GM12878 (cell line): ENCODE data around the gene TRPC6. TPM values are rescaled to one million over a fixed set of nuclear protein-coding genes. Genes with fewer than 3 reads are reported as not detected.

ENCODE experiments used
- ATAC-seq: fragments of 200-7000 bp; cut with Tn5 transposase; 3 replicates; pipeline ENCODE4 v1.9.1; 2020; ENCODE audit warnings: mild to moderate bottlenecking, moderate library complexity
- BruUV-seq: library from RNA; stranded (reverse); fragments of 400-500 nt; replicated peaks from 2 replicates; lab custom pipeline; 2021; lab: Mats Ljungman, UMichigan
- CTCF ChIA-PET: fragments of 300-600 bp; sonication (Branson Sonifier 250); formaldehyde crosslinking; extraction: SDS; loops from one replicate; lab custom pipeline; 2021; ENCODE audit warnings: inconsistent platforms; lab: Yijun Ruan, JAX
- POLR2A ChIA-PET: fragments of 350-600 bp; formaldehyde crosslinking; extraction: SDS; loops from one replicate; lab custom pipeline; 2021; ENCODE audit warnings: inconsistent platforms; lab: Charles Lee
- RAD21 ChIA-PET: fragments of 300-600 bp; sonication (Branson Sonifier 250); formaldehyde crosslinking; loops from one replicate; lab custom pipeline; 2023; ENCODE audit warnings: antibody characterized with exemption; ENCODE audit not compliant: unreplicated experiment; lab: Charles Lee
- SMC1A ChIA-PET: fragments of 300-600 bp; sonication (Branson Sonifier 250); formaldehyde crosslinking; loops from one replicate; lab custom pipeline; 2023; ENCODE audit not compliant: unreplicated experiment, uncharacterized antibody; lab: Charles Lee
- DNase-seq: peaks from one replicate; pipeline ENCODE4 v3.0.0-alpha.2; 2011; ENCODE audit warnings: low read depth, low spot score
- FAIRE-seq: peaks from 3 replicates; lab custom pipeline; 2011; peaks lifted over from hg19 to GRCh38; lab: Jason Lieb, UNC
- H2AFZ ChIP-seq: 2 replicates; pipeline ENCODE4 v1.6.0; 2011; ENCODE audit warnings: low read depth, low read length, control low read depth; ENCODE audit not compliant: control insufficient read depth
- H3K27ac ChIP-seq: 2 replicates; pipeline ENCODE4 v1.5.1; 2011; ENCODE audit warnings: control low read depth; ENCODE audit not compliant: control insufficient read depth, insufficient read depth
- H3K27me3 ChIP-seq, 2 experiments: replicated peaks in 1 of 2; 2 replicates each; pipeline versions ENCODE4 v1.6.0 to v1.6.1; 2011; ENCODE audit warnings: low read length in 1 of 2; ENCODE audit not compliant: control insufficient read depth in 2 of 2, insufficient read depth in 2 of 2
- H3K36me3 ChIP-seq, 2 experiments: 2 replicates each; pipeline ENCODE4 v1.5.1; 2011; ENCODE audit warnings: low read length in 1 of 2; ENCODE audit not compliant: control insufficient read depth in 2 of 2, insufficient read depth in 2 of 2
- H3K4me1 ChIP-seq: 2 replicates; pipeline ENCODE4 v1.6.1; 2011; ENCODE audit warnings: mild to moderate bottlenecking, low read length, moderate library complexity, mixed read lengths; ENCODE audit not compliant: control insufficient read depth, insufficient read depth
- H3K4me2 ChIP-seq: 2 replicates; pipeline ENCODE4 v1.6.0; 2011; ENCODE audit warnings: control low read depth; ENCODE audit not compliant: control insufficient read depth, insufficient read depth
- H3K4me3 ChIP-seq: fragments of 200-600 bp; sonication (generic); 2 replicates; pipeline ENCODE4 v1.5.1; 2016
- H3K79me2 ChIP-seq: 2 replicates; pipeline ENCODE4 v1.6.0; 2011; ENCODE audit warnings: low read length; ENCODE audit not compliant: control insufficient read depth, insufficient read depth
- H3K9ac ChIP-seq: 2 replicates; pipeline ENCODE4 v1.8.0; 2011; ENCODE audit warnings: low read length, control low read depth, mixed read lengths; ENCODE audit not compliant: control insufficient read depth, insufficient read depth
- H3K9me3 ChIP-seq: replicated peaks from 3 replicates; pipeline ENCODE4 v1.5.1; 2011; ENCODE audit warnings: mild to moderate bottlenecking, low read length; ENCODE audit not compliant: control insufficient read depth, insufficient read depth
- H4K20me1 ChIP-seq: 2 replicates; pipeline ENCODE4 v1.6.0; 2011; ENCODE audit not compliant: control insufficient read depth, insufficient read depth
- CBFB ChIP-seq: IDR thresholded peaks from 2 replicates; pipeline ENCODE4 v1.6.1; 2016; ENCODE audit warnings: antibody characterized with exemption, low read depth
- CBX3 ChIP-seq: fragments of 200-600 bp; sonication (generic); IDR thresholded peaks from 2 replicates; pipeline ENCODE4 v1.6.1; 2016; ENCODE audit warnings: low read depth, borderline replicate concordance
- CEBPZ ChIP-seq: fragments of 150-350 bp; IDR thresholded peaks from 2 replicates; pipeline ENCODE4 v1.6.1; 2016; ENCODE audit warnings: low read depth, low read length
- CREM ChIP-seq: IDR thresholded peaks from 2 replicates; pipeline ENCODE4 v1.6.1; 2014; ENCODE audit warnings: antibody characterized with exemption, low read depth
- HDAC6 ChIP-seq: fragments of 200-600 bp; sonication (generic); IDR thresholded peaks from one replicate; pipeline ENCODE4 v1.8.0; 2017; ENCODE audit warnings: antibody characterized with exemption; ENCODE audit not compliant: unreplicated experiment
- HSF1 ChIP-seq: fragments of 150-350 bp; IDR thresholded peaks from 2 replicates; pipeline ENCODE4 v1.6.1; 2014; ENCODE audit warnings: mild to moderate bottlenecking, low read depth, low read length
- ZNF622 ChIP-seq: fragments of 450-650 bp; IDR thresholded peaks from 2 replicates; pipeline ENCODE4 v1.6.1; 2017; ENCODE audit warnings: mild to moderate bottlenecking, inconsistent platforms
- WGBS: methylation state at CpG from one replicate; pipeline ENCODE4 v1.1.6; 2016; ENCODE audit warnings: low lambda C conversion rate; ENCODE audit not compliant: insufficient replicate concordance, insufficient coverage; ENCODE audit errors: missing lambda C conversion rate; 5-methylcytosine and 5-hydroxymethylcytosine counted together
- in situ Hi-C: fragments of 300-500 bp; cut with MboI; formaldehyde crosslinking; loops from 9 replicates; pipeline ENCODE4 v1.14.3; 2018; ENCODE audit warnings: mixed read lengths
- intact Hi-C: fragments of 100-400 bp; cut with micrococcal nuclease; formaldehyde crosslinking; loops from one replicate; pipeline ENCODE4 v1.14.2; 2022; ENCODE audit not compliant: unreplicated experiment
- polyA plus RNA-seq, 11 experiments: library from polyadenylated mRNA; depleted of rRNA in 4 of 11; unstranded in 6 of 11; stranded (reverse) in 5 of 11; fragments of >200 nt; fragmentation: Nextera tagmentation in 4 of 11; fragmentation: Illumina TruSeq in 1 of 11; extraction: Ambion mirVana in 4 of 11; extraction: Trizol in 1 of 11; gene quantifications; 1 replicate in 1 of 11; 2 replicates in 10 of 11; pipeline versions ENCODE4 v1.2.1 to v1.2.3, GENCODE V29; 2011 to 2016; ENCODE audit warnings: inconsistent platforms in 2 of 11, missing spikeins in 2 of 11, low read depth in 1 of 11
- total RNA-seq, 4 experiments: library from RNA; depleted of rRNA in 3 of 4; stranded (reverse); fragments of >200 nt in 3 of 4; fragmentation: Illumina TruSeq in 1 of 4; extraction: Trizol in 1 of 4; gene quantifications; 2 replicates each; pipeline versions ENCODE4 v1.2.1 to v1.2.3, GENCODE V29; 2013 to 2021
- TF ChIP-seq, protein P1 (sequence below), 3 experiments: IDR thresholded peaks in 2 of 3; conservative IDR thresholded peaks in 1 of 3; 2 replicates each; pipeline ENCODE4 v1.5.1; 2011; ENCODE audit warnings: low read depth in 3 of 3, low read length in 3 of 3, mild to moderate bottlenecking in 3 of 3, control low read depth in 2 of 3, moderate library complexity in 2 of 3, inconsistent platforms in 1 of 3, mixed read lengths in 1 of 3; ENCODE audit not compliant: control insufficient read depth in 2 of 3, insufficient read depth in 1 of 3; ENCODE audit errors: extremely low read depth in 1 of 3
- TF ChIP-seq, protein P2 (sequence below): IDR thresholded peaks from 2 replicates; pipeline ENCODE4 v1.6.1; 2012; ENCODE audit warnings: low read depth, low read length, improper control_type of control experiment
- TF ChIP-seq, protein P3 (sequence below): fragments of 450-650 bp; formaldehyde crosslinking; IDR thresholded peaks from 2 replicates; pipeline ENCODE4 v1.5.0; 2022; ENCODE audit warnings: mild to moderate bottlenecking, missing genetic modification characterization

TRPC6 gene
- total and polyA plus RNA-seq, 10 of the 15 experiments (the other 5 are each of a cell fraction or from before 2014, with no cell fraction given): not detected

DNA sequence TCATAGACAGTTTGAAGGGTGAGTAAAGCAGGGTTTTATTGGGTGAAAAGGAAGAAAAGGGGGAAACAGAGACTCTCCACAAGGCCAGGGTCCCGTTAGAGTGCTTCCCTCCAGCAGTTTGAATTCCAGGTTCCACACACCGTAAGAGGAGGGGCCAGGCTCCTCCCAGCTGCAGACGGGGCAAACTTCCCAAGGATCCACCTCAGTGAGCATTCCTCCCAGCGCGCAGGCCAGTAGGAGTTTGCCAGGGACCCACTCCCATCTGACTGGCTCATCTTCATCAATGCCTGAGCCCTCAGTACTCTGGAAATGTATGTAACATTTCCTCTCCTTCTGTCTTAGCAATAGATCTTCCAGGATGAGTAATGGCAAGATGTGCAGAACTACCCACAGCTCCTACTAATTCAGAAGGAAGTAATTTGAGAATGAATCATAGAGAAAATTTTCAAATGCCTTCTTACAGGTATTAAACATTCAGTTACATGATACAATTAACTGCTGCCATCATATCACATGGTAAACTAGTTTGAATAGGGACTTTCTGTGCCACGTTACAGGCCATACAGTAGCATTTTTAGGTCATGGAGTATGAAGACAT lies 34.0 kb upstream of the TRPC6 start (continued):
- TF ChIP-seq, protein P1, sequence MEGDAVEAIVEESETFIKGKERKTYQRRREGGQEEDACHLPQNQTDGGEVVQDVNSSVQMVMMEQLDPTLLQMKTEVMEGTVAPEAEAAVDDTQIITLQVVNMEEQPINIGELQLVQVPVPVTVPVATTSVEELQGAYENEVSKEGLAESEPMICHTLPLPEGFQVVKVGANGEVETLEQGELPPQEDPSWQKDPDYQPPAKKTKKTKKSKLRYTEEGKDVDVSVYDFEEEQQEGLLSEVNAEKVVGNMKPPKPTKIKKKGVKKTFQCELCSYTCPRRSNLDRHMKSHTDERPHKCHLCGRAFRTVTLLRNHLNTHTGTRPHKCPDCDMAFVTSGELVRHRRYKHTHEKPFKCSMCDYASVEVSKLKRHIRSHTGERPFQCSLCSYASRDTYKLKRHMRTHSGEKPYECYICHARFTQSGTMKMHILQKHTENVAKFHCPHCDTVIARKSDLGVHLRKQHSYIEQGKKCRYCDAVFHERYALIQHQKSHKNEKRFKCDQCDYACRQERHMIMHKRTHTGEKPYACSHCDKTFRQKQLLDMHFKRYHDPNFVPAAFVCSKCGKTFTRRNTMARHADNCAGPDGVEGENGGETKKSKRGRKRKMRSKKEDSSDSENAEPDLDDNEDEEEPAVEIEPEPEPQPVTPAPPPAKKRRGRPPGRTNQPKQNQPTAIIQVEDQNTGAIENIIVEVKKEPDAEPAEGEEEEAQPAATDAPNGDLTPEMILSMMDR (IDR thresholded peaks at IDR 0.05 in 2 of 3, conservative IDR thresholded peaks at IDR 0.05 in 1 of 3; ENCODE audit: control insufficient read depth in 2 of 3, extremely low read depth in 1 of 3, insufficient read depth in 1 of 3, low read depth in 3 of 3, low read length in 3 of 3): no peak
- TF ChIP-seq CBX3 (no peak), ZNF622 (no peak)
- TF ChIP-seq, all 136 proteins: peak for 0

DNA sequence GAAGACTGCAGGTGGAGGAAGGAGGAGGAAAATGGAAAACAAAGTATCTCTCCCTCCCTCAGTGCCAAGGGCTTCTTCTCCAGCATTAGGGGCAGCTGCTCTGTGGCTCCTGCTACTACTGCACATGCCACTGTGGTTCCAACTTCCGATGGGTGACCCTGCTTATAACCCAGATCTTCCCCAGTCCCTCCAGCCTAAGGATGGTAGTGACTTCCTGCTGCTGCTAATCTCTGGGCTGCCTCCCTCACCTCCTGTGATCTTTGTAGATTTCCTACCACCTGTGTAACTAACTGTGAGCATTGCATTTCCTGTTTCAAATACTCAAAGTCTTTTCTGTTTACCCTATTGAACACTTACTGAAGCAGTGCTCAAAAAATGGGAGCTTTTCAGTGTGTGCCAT lies 28.7 kb upstream of the TRPC6 start:
- BruUV-seq: no TSS peak
- H3K79me2 ChIP-seq: no peaks in the 10 kb centered on the region
- no peak overlapping the region for H3K27ac ChIP-seq
- RAD21 ChIA-PET: no interaction called here
- FAIRE-seq (no peak), DNase-seq (no peak), ATAC-seq (no peak)
- H2AFZ ChIP-seq: no peak overlapping the region
- WGBS: 0% methylated on average over 1 of the region's 1 CpG
- no peaks in the 10 kb centered on the region for H3K9me3 ChIP-seq
- POLR2A ChIA-PET: no interaction called here
- H3K4me2 ChIP-seq: no peak overlapping the region
- no peaks in the 10 kb centered on the region for H3K36me3 ChIP-seq
- no peaks in the 10 kb centered on the region for H4K20me1 ChIP-seq
- no peak overlapping the region for H3K9ac ChIP-seq
- CTCF ChIA-PET: no interaction called here
- SMC1A ChIA-PET: no interaction called here
- H3K27me3 ChIP-seq: 0 out of 4 replicates have a peak, but pooled peaks cover 0 to 3% of the 10 kb centered on the region in 2 experiments
- no peaks in the 10 kb centered on the region for H3K4me1 ChIP-seq
- in situ Hi-C loops: no loop called here
- intact Hi-C loops: no loop called here
- H3K4me3 ChIP-seq: no peak overlapping the region
- TF ChIP-seq HDAC6: no peak
- TF ChIP-seq, protein P2, sequence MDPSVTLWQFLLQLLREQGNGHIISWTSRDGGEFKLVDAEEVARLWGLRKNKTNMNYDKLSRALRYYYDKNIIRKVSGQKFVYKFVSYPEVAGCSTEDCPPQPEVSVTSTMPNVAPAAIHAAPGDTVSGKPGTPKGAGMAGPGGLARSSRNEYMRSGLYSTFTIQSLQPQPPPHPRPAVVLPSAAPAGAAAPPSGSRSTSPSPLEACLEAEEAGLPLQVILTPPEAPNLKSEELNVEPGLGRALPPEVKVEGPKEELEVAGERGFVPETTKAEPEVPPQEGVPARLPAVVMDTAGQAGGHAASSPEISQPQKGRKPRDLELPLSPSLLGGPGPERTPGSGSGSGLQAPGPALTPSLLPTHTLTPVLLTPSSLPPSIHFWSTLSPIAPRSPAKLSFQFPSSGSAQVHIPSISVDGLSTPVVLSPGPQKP: no peak
- no peak for TF ChIP-seq HSF1
- no peak for TF ChIP-seq CREM
- no peak for TF ChIP-seq CEBPZ
- no peak for TF ChIP-seq CBFB
- TF ChIP-seq, protein P3, sequence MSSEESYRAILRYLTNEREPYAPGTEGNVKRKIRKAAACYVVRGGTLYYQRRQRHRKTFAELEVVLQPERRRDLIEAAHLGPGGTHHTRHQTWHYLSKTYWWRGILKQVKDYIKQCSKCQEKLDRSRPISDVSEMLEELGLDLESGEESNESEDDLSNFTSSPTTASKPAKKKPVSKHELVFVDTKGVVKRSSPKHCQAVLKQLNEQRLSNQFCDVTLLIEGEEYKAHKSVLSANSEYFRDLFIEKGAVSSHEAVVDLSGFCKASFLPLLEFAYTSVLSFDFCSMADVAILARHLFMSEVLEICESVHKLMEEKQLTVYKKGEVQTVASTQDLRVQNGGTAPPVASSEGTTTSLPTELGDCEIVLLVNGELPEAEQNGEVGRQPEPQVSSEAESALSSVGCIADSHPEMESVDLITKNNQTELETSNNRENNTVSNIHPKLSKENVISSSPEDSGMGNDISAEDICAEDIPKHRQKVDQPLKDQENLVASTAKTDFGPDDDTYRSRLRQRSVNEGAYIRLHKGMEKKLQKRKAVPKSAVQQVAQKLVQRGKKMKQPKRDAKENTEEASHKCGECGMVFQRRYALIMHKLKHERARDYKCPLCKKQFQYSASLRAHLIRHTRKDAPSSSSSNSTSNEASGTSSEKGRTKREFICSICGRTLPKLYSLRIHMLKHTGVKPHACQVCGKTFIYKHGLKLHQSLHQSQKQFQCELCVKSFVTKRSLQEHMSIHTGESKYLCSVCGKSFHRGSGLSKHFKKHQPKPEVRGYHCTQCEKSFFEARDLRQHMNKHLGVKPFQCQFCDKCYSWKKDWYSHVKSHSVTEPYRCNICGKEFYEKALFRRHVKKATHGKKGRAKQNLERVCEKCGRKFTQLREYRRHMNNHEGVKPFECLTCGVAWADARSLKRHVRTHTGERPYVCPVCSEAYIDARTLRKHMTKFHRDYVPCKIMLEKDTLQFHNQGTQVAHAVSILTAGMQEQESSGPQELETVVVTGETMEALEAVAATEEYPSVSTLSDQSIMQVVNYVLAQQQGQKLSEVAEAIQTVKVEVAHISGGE (CRISPR knock-in tag): no peak
